Mucosa of descending colon (tissue), 3 donors: ENCODE measurements around the gene SMURF2. TPM values are rescaled to one million over a fixed set of nuclear protein-coding genes. Genes with fewer than 3 reads are reported as not detected.

Experiments
- ATAC-seq: fragments of 200-7000 bp; cut with Tn5 transposase; one replicate; pipeline ENCODE4 v1.9.1; 2020; ENCODE audit warnings: mild to moderate bottlenecking, moderate library complexity
- DNase-seq, 3 donors: peaks; one replicate each; pipeline ENCODE4 v3.0.0-alpha.2; 2020
- H3K36me3 ChIP-seq: fragments of 200-600 bp; one replicate; pipeline ENCODE4 v1.8.0; 2021; ENCODE audit warnings: low read depth, mild to moderate bottlenecking
- H3K4me1 ChIP-seq: fragments of 200-600 bp; one replicate; pipeline ENCODE4 v1.8.0; 2021; ENCODE audit warnings: low read depth, mild to moderate bottlenecking
- H3K4me3 ChIP-seq: fragments of 200-600 bp; one replicate; pipeline ENCODE4 v1.8.0; 2021; ENCODE audit warnings: mild to moderate bottlenecking
- H3K9me3 ChIP-seq: fragments of 200-600 bp; one replicate; pipeline ENCODE4 v1.8.0; 2021; ENCODE audit warnings: mild to moderate bottlenecking
- intact Hi-C, 2 donors: fragments of 100-400 bp; cut with DNase I in 1 of 2; cut with micrococcal nuclease in 1 of 2; formaldehyde crosslinking; loops; one replicate each; pipeline versions ENCODE4 v1.11.0 to v1.11.1; 2022; cut with DNase I, micrococcal nuclease
- total RNA-seq, 3 donors: library from RNA; stranded (reverse); fragmentation: NEBNext Ultra II Directional in 2 of 3; extraction: Animal tissue kit (Norgen Biotek cat#: 25700) in 2 of 3; gene quantifications; one replicate each; pipeline versions ENCODE4 v1.2.1 to v1.2.4, GENCODE V29; 2021 to 2023
- TF ChIP-seq, protein P1 (sequence below): fragments of 200-600 bp; IDR thresholded peaks from one replicate; pipeline ENCODE4 v1.8.0; 2022; ENCODE audit warnings: antibody characterized with exemption, mild to moderate bottlenecking
- donor health status: DM: no; HTN: no; CAD: no; lungs with moderate emphysema.
- donor health status: DM: no; HTN: no; CAD: no.
- donor health status: DM: no; HTN: yes; CAD: no.

SMURF2 gene
- total RNA-seq, 3 donors from 2014 or later: 14.9 to 25.4 (median 15.2) TPM

- intact Hi-C loops: no loop called here
- TF ChIP-seq, protein P1, sequence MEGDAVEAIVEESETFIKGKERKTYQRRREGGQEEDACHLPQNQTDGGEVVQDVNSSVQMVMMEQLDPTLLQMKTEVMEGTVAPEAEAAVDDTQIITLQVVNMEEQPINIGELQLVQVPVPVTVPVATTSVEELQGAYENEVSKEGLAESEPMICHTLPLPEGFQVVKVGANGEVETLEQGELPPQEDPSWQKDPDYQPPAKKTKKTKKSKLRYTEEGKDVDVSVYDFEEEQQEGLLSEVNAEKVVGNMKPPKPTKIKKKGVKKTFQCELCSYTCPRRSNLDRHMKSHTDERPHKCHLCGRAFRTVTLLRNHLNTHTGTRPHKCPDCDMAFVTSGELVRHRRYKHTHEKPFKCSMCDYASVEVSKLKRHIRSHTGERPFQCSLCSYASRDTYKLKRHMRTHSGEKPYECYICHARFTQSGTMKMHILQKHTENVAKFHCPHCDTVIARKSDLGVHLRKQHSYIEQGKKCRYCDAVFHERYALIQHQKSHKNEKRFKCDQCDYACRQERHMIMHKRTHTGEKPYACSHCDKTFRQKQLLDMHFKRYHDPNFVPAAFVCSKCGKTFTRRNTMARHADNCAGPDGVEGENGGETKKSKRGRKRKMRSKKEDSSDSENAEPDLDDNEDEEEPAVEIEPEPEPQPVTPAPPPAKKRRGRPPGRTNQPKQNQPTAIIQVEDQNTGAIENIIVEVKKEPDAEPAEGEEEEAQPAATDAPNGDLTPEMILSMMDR: no peak
- peaks cover 6% of the 10 kb centered on the region for H3K36me3 ChIP-seq
- H3K4me3 ChIP-seq: no peak overlapping the region
- DNase-seq (no peak), ATAC-seq (no peak)
- H3K4me1 ChIP-seq: no peaks in the 10 kb centered on the region
- H3K9me3 ChIP-seq: no peaks in the 10 kb centered on the region
These were observed 126.8 kb downstream of the SMURF2 start for GRCh38 chr17:64535357-64535756.

DNA sequence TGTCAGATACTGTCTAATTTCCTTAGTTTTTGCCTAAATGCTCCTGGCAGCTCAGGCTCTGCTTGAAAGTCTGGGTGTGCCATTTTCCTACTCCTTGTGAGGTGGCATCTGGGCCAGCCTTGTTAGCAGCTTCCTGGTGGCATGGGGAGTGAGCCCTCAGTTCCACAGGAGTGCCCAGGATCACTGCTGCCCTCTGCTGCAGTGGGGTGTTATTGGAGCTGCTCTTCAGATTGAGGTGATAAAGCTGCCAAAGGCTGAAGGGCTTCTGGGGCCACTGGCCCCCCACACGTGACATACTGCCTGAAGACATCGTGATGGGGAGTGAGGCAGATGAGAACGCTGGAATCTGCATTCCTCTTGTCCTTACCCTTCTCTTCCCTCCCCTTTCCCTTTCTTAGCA is 127.9 kb downstream of the SMURF2 start:
- H3K4me3 ChIP-seq: no peak overlapping the region
- no peaks in the 10 kb centered on the region for H3K4me1 ChIP-seq
- intact Hi-C loops: no loop called here
- TF ChIP-seq, protein P1: no peak
- H3K36me3 ChIP-seq: peaks cover 6% of the 10 kb centered on the region
- H3K9me3 ChIP-seq: no peaks in the 10 kb centered on the region
- peak in 1 of 3 donors; percentile 31 for DNase-seq
- ATAC-seq: peak; percentile 70

GRCh38 chr17:64533784-64534183 is 128.3 kb downstream of the SMURF2 start:
- DNase-seq: no peak
- Histone ChIP-seq H3K36me3 (peaks cover 6% of the 10 kb centered on the region), H3K9me3 (no peaks in the 10 kb centered on the region), H3K4me1 (no peaks in the 10 kb centered on the region), H3K4me3 (no peak overlapping the region)
- TF ChIP-seq, protein P1: no peak
- intact Hi-C loops: no loop called here
- ATAC-seq: no peak

DNA sequence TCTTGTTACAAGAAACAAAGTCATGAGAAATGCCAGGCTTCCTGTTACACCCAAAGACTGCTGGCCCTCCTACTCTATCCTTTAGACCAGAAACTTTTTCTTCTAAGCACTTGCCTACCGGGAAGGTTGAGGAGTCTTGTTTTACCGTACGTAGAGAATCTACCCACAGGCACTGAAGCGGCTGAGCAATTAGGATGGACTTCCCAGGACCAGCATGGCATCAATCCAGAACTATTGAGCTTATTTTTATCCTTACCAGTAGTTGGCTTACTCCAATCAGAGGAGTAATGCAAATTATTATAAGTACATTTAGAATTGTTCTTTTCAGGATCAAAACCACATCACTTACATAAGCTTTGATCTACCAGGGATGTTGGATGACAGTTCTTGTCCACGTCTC is 129.7 kb downstream of the SMURF2 start:
- ATAC-seq (no peak), DNase-seq (no peak)
- TF ChIP-seq, protein P1: no peak
- no peaks in the 10 kb centered on the region for H3K9me3 ChIP-seq
- H3K4me3 ChIP-seq: no peak overlapping the region
- H3K4me1 ChIP-seq: no peaks in the 10 kb centered on the region
- H3K36me3 ChIP-seq: peaks cover 6% of the 10 kb centered on the region
- intact Hi-C loops: no loop called here

DNA sequence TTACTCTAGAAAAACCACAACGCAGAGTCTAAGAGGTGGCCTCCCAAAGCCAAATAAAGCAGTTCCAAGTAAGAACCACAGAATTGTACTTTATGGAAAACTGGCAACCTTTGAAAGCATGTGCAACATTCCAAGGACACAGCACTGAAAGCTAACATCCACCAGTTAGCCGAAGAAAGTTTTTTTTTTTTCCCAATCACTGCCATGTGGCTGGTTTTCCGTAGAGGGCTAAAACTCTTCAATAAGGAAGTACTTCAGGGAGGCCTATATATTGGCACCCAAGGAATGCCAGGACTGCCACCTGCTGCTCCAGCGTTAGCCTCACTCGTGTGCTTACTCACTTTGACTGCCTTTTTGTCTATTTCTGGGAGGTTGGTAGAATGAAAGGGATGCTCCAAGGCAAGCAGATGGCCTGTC is 130.1 kb downstream of the SMURF2 start:
- TF ChIP-seq, protein P1: no peak
- DNase-seq: no peak
- Histone ChIP-seq H3K9me3 (no peaks in the 10 kb centered on the region), H3K36me3 (peaks cover 6% of the 10 kb centered on the region), H3K4me3 (no peak overlapping the region), H3K4me1 (no peaks in the 10 kb centered on the region)
- intact Hi-C loops: no loop called here
- ATAC-seq: peak; percentile 16

DNA sequence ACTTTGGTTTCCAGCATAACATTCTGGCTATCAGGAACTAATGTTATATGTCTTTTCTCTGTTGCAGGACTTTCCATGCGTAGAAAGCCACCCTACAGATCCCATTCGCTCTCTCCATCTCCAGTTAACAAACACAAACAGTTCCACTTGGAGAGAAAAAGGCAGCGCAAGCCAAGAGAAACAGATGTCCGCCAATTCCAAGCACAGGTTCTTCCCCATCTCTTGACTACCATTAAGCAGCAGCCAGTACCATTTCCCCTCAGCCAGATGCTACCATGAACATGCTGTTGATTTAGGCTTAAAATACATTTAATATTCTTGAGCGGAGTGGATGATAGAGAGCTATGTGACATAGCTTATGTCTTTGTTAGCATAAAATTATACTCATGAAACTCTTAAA is 132.9 kb downstream of the SMURF2 start:
- DNase-seq: no peak
- TF ChIP-seq, protein P1: no peak
- Histone ChIP-seq H3K4me3 (no peak overlapping the region), H3K4me1 (no peaks in the 10 kb centered on the region), H3K9me3 (no peaks in the 10 kb centered on the region), H3K36me3 (peaks cover 8% of the 10 kb centered on the region)
- ATAC-seq: no peak
- intact Hi-C loops: no loop called here
